K562 (cell line): ENCODE measurements around the gene SOCS3. TPM values are rescaled to one million over a fixed set of nuclear protein-coding genes. Genes with fewer than 3 reads are reported as not detected.

Experiments used
- CREM ChIP-seq: IDR thresholded peaks from 2 replicates; pipeline ENCODE4 v1.6.1; 2014; ENCODE audit warnings: antibody characterized with exemption, low read depth
- E4F1 ChIP-seq: fragments of 250-450 bp; sonication (Bioruptor Pico); IDR thresholded peaks from 2 replicates; pipeline ENCODE4 v1.5.0; 2021; ENCODE audit warnings: mild to moderate bottlenecking, borderline replicate concordance
- EGR1 ChIP-seq: fragments of 450-650 bp; conservative IDR thresholded peaks from 2 replicates; pipeline ENCODE4 v1.6.1; 2017; ENCODE audit warnings: mild to moderate bottlenecking
- GTF2B ChIP-seq: IDR thresholded peaks from 2 replicates; pipeline ENCODE4 v1.6.1; 2011; ENCODE audit not compliant: insufficient read length; ENCODE audit errors: extremely low read depth
- JUNB ChIP-seq: fragments of 450-650 bp; formaldehyde crosslinking; conservative IDR thresholded peaks from 2 replicates; pipeline ENCODE4 v1.4.0; 2020; ENCODE audit warnings: mild to moderate bottlenecking
- LCOR ChIP-seq: sonication (generic); formaldehyde crosslinking; IDR thresholded peaks from 2 replicates; pipeline ENCODE4 v1.8.0; 2022; ENCODE audit warnings: mild to moderate bottlenecking, missing genetic modification reagents
- MXI1 ChIP-seq: IDR thresholded peaks from 2 replicates; pipeline ENCODE4 v1.6.1; 2011; ENCODE audit warnings: low read depth, mild to moderate bottlenecking, improper control_type of control experiment, low read length
- PURB ChIP-seq: sonication (generic); formaldehyde crosslinking; IDR thresholded peaks from 2 replicates; pipeline ENCODE4 v1.9.0; 2021; ENCODE audit warnings: low read depth, mild to moderate bottlenecking, missing genetic modification reagents
- RAD21 ChIP-seq, 2 experiments: fragments of 250-450 bp in 1 of 2; fragments of 450-650 bp in 1 of 2; sonication (Bioruptor Pico) in 1 of 2; formaldehyde crosslinking in 1 of 2; IDR thresholded peaks in 1 of 2; conservative IDR thresholded peaks in 1 of 2; 2 replicates each; pipeline versions ENCODE4 v1.4.0 to v1.8.0; 2020 to 2022; ENCODE audit warnings: mild to moderate bottlenecking in 2 of 2, moderate library complexity in 1 of 2
- RBM39 ChIP-seq: fragments of 200-400 bp; formaldehyde crosslinking; optimal IDR thresholded peaks from 2 replicates; pipeline ENCODE3; 2018; ENCODE audit warnings: low read depth, low read length
- SAFB2 ChIP-seq: fragments of 200-400 bp; formaldehyde crosslinking; IDR thresholded peaks from 2 replicates; pipeline ENCODE4 v1.6.1; 2018; ENCODE audit warnings: borderline replicate concordance, low read length, low read depth, moderate library complexity; ENCODE audit not compliant: severe bottlenecking
- SAP30 ChIP-seq: fragments of 200-600 bp; sonication (generic); IDR thresholded peaks from 2 replicates; pipeline ENCODE4 v1.6.1; 2012; ENCODE audit warnings: borderline replicate concordance, low read depth, mild to moderate bottlenecking, moderate library complexity, low read length, control low read depth, inconsistent platforms; ENCODE audit not compliant: insufficient read depth, poor library complexity, severe bottlenecking
- SRF ChIP-seq, 2 experiments: fragments of 250-450, 450-650 bp in 1 of 2; sonication (Bioruptor Pico) in 1 of 2; sonication (generic) in 1 of 2; formaldehyde crosslinking; IDR thresholded peaks; 2 replicates each; pipeline versions ENCODE4 v1.5.0 to v1.5.1; 2020 to 2022; ENCODE audit warnings: mild to moderate bottlenecking in 1 of 2, missing genetic modification reagents in 1 of 2
- TCF3 ChIP-seq: sonication (generic); formaldehyde crosslinking; IDR thresholded peaks from 2 replicates; pipeline ENCODE4 v1.4.0; 2020; ENCODE audit warnings: mild to moderate bottlenecking, missing genetic modification reagents
- TSC22D4 ChIP-seq: fragments of 450-650 bp; IDR thresholded peaks from 2 replicates; pipeline ENCODE4 v1.6.1; 2016; ENCODE audit warnings: missing genetic modification characterization, missing biosample characterization, control low read depth
- VEZF1 ChIP-seq: fragments of 200-800 bp; sonication (Bioruptor generic); IDR thresholded peaks from 2 replicates; pipeline ENCODE4 v1.6.1; 2017; ENCODE audit warnings: missing genetic modification characterization, missing compliant biosample characterization
- ZNF12 ChIP-seq: sonication (generic); formaldehyde crosslinking; IDR thresholded peaks from 2 replicates; pipeline ENCODE4 v1.4.0; 2020; ENCODE audit warnings: mild to moderate bottlenecking, missing genetic modification reagents
- ZNF134 ChIP-seq: fragments of 250-450 bp; sonication (Bioruptor Pico); conservative IDR thresholded peaks from 2 replicates; pipeline ENCODE4 v1.4.0; 2020
- ZNF165 ChIP-seq: fragments of 250-450 bp; sonication (Bioruptor Pico); IDR thresholded peaks from 2 replicates; pipeline ENCODE4 v1.4.0; 2020; ENCODE audit warnings: borderline replicate concordance
- ZNF174 ChIP-seq: fragments of 250-450 bp; sonication (Bioruptor Pico); IDR thresholded peaks from 2 replicates; pipeline ENCODE4 v1.4.0; 2020; ENCODE audit warnings: mild to moderate bottlenecking
- ZNF277 ChIP-seq: fragments of 250-450 bp; sonication (Bioruptor Pico); IDR thresholded peaks from 2 replicates; pipeline ENCODE4 v1.8.0; 2022; ENCODE audit warnings: inconsistent platforms, mild to moderate bottlenecking, moderate library complexity, borderline replicate concordance
- ZNF507 ChIP-seq: conservative IDR thresholded peaks from 2 replicates; pipeline ENCODE4 v1.6.1; 2017; ENCODE audit warnings: missing genetic modification characterization, missing compliant biosample characterization
- polyA plus RNA-seq, 8 experiments: library from polyadenylated mRNA; depleted of rRNA in 4 of 8; stranded (reverse) in 5 of 8; unstranded in 3 of 8; fragments of >200 nt; fragmentation: Nextera tagmentation in 2 of 8; fragmentation: Illumina TruSeq in 1 of 8; extraction: Ambion mirVana in 2 of 8; extraction: Trizol in 1 of 8; gene quantifications; 2 replicates each; pipeline versions ENCODE4 v1.2.1 to v1.2.3, GENCODE V29; 2011 to 2014; ENCODE audit warnings: inconsistent platforms in 1 of 8, missing spikeins in 1 of 8
- total RNA-seq, 7 experiments: library from RNA; depleted of rRNA in 6 of 7; stranded (reverse); fragments of >200 nt in 6 of 7; fragmentation: Illumina TruSeq in 2 of 7; extraction: Trizol in 2 of 7; gene quantifications; 2 replicates each; pipeline versions ENCODE4 v1.2.1 to v1.2.3, GENCODE V29; 2011 to 2021; ENCODE audit warnings: low replicate concordance in 1 of 7

SOCS3 gene
- total and polyA plus RNA-seq, 9 of the 15 experiments (the other 6 are each of a cell fraction or from before 2014, with no cell fraction given), result 0.56 to 38.9 (median 13.7) TPM

GRCh38 chr17:78313735-78314648 is 45.9 kb downstream of the SOCS3 start (continued):
- TF ChIP-seq JUNB (CRISPR knock-in tag) (no peak), MXI1 (no peak; the same call in 1 of the 2 replicates), RAD21 (CRISPR knock-in tag; conservative IDR thresholded peaks at IDR 0.05 in 1 of 2, IDR thresholded peaks at IDR 0.05 in 1 of 2) (no peak), ZNF134 (CRISPR knock-in tag) (no peak), SAP30 (no peak), E4F1 (no peak), RBM39 (no peak), VEZF1 (peak; percentile 87), ZNF174 (CRISPR knock-in tag) (no peak), ZNF12 (CRISPR knock-in tag) (no peak), TSC22D4 (tag) (no peak), ZNF165 (CRISPR knock-in tag) (no peak), CREM (0 out of 2 replicates have a peak, but pooled peaks have one; percentile 13), ZNF277 (CRISPR knock-in tag) (no peak), LCOR (CRISPR knock-in tag) (no peak), SRF (CRISPR knock-in tag; IDR thresholded peaks at IDR 0.05) (peak in 1 of 2 experiments; percentile 62; a peak in 1 of 4 replicates), GTF2B (no peak), SAFB2 (no peak), ZNF507 (tag) (no peak), TCF3 (peak; percentile 41), EGR1 (peak; percentile 90), PURB (CRISPR knock-in tag) (no peak)
